Measurements from ENCODE around the gene GOLGA6L10. TPM values are rescaled to one million over a fixed set of nuclear protein-coding genes. Genes with fewer than 3 reads are reported as not detected.

Gene GOLGA6L10
- total and polyA plus RNA-seq, 9 of the 15 experiments (the other 6 are each of a cell fraction or from before 2014, with no cell fraction given), result 0.32 to 7.1 (median 2.0) TPM

DNA sequence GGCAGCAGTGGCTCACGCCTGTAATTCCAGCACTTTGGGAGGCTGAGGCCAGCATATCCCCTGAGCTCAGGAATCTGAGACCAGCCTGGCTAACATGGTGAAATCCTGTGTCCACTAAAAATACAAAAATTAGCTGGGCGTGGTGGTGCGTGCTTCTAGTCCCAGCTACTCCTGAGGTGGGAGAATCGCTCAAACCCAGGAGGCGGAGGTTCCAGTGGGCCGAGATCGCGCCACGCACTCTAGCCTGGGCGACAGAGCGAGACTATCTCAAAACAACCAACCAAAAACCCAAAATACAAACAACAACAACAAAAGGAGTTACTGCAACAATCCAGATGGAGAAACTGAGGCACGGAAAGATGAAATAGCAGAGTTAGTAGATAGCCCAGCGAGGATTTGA lies 51.2 kb downstream of the GOLGA6L10 start:
- H3K4me2 ChIP-seq (ENCODE audit: insufficient read depth, low read length), result no peak overlapping the region
- H3K36me3 ChIP-seq (ENCODE audit: control insufficient read depth, insufficient read depth, low read length), result no peaks in the 10 kb centered on the region
- H3K27me3 ChIP-seq (ENCODE audit: control insufficient read depth in 2 of 2, insufficient read depth in 2 of 2, low read length in 2 of 2), result no peaks in the 10 kb centered on the region; a peak in 1 of 5 replicates
- no peak for TF ChIP-seq ZNF764 (CRISPR knock-in tag; IDR thresholded peaks at IDR 0.05; ENCODE audit: low read depth)
- TF ChIP-seq EHMT2 (IDR thresholded peaks at IDR 0.05), result no peak
- TF ChIP-seq TAF9B (IDR thresholded peaks at IDR 0.05; ENCODE audit: partially characterized antibody), result no peak
- TF ChIP-seq DACH1 (IDR thresholded peaks at IDR 0.05; ENCODE audit: partially characterized antibody), result no peak
- TF ChIP-seq TFAM (CRISPR knock-in tag; conservative IDR thresholded peaks at IDR 0.05), result no peak
- TF ChIP-seq NFRKB (IDR thresholded peaks at IDR 0.05; ENCODE audit: low read depth), result no peak
- TF ChIP-seq HNRNPK (IDR thresholded peaks at IDR 0.05; ENCODE audit: low read depth, low read length, poor library complexity, severe bottlenecking), result no peak
- no peak for TF ChIP-seq KAT8 (IDR thresholded peaks at IDR 0.05; ENCODE audit: low read depth)
- TF ChIP-seq SRSF9 (IDR thresholded peaks at IDR 0.05; ENCODE audit: borderline replicate concordance, low read depth, low read length), result no peak
- no peak for TF ChIP-seq CCAR2 (IDR thresholded peaks at IDR 0.05; ENCODE audit: low read depth, low read length)
- TF ChIP-seq ZNF449 (CRISPR knock-in tag; IDR thresholded peaks at IDR 0.05), result no peak
- no peak for TF ChIP-seq HSF4 (CRISPR knock-in tag; IDR thresholded peaks at IDR 0.05; ENCODE audit: borderline replicate concordance)
- no peak for TF ChIP-seq FOXK2 (conservative IDR thresholded peaks at IDR 0.05 in 1 of 2, IDR thresholded peaks at IDR 0.05 in 1 of 2; ENCODE audit: low read depth in 2 of 2)
- TF ChIP-seq ADNP (tag; IDR thresholded peaks at IDR 0.05), result no peak
- no peak for TF ChIP-seq KAT7 (CRISPR knock-in tag; IDR thresholded peaks at IDR 0.05; ENCODE audit: borderline replicate concordance)
- TF ChIP-seq, protein P1, sequence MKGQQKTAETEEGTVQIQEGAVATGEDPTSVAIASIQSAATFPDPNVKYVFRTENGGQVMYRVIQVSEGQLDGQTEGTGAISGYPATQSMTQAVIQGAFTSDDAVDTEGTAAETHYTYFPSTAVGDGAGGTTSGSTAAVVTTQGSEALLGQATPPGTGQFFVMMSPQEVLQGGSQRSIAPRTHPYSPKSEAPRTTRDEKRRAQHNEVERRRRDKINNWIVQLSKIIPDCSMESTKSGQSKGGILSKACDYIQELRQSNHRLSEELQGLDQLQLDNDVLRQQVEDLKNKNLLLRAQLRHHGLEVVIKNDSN (CRISPR knock-in tag; IDR thresholded peaks at IDR 0.05), result no peak
- no TSS peak for BruUV-seq (replicated peaks)
- ChIA-PET POLR2A (no interaction called here), CTCF (ENCODE audit: low intra/inter-chr PET ratio) (no interaction called here)
- in situ Hi-C loops (cut with MboI) (no loop called here), intact Hi-C loops (cut with micrococcal nuclease) (no loop called here)
- ATAC-seq (no peak), DNase-seq (ENCODE audit: extremely low read depth in 1 of 4, low spot score in 3 of 4) (no peak), FAIRE-seq (no peak)
- no peaks in the 10 kb centered on the region for H3K79me2 ChIP-seq (ENCODE audit: control insufficient read depth, insufficient read depth, low read length)
- H4K20me1 ChIP-seq (replicated peaks; ENCODE audit: control insufficient read depth, insufficient read depth, low read length), result no peaks in the 10 kb centered on the region
- peaks cover 0 to 7% of the 10 kb centered on the region in 2 experiments; a peak in 2 of 5 replicates for H3K4me1 ChIP-seq (replicated peaks in 1 of 2; ENCODE audit: control insufficient read depth in 2 of 2, insufficient read depth in 2 of 2, low read length in 2 of 2)
- no peak overlapping the region for H2AFZ ChIP-seq (ENCODE audit: low read depth, low read length)
- no peak overlapping the region for H3K4me3 ChIP-seq
- no peak overlapping the region for H3K9ac ChIP-seq (ENCODE audit: insufficient read depth in 1 of 2, low read depth in 2 of 2, low read length in 2 of 2)
- no peaks in the 10 kb centered on the region for H3K9me3 ChIP-seq (replicated peaks; ENCODE audit: control insufficient read depth, insufficient read depth, low read depth, low read length)
- H3K27ac ChIP-seq (ENCODE audit: extremely low read depth, low read depth, low read length), result no peak overlapping the region
- H3K9me1 ChIP-seq (ENCODE audit: control insufficient read depth, insufficient read depth, low read length), result no peaks in the 10 kb centered on the region
- 85% methylated on average over 13 of the region's 13 CpGs for WGBS (ENCODE audit: insufficient coverage, low coverage, missing lambda C conversion rate)

Data from K562 (cell line).